Loucy (cell line): Measurements from ENCODE around the gene EPHB1.

Source experiments
- H2AFZ ChIP-seq: fragments of 200-600 bp; sonication (generic); 2 replicates; pipeline ENCODE4 v1.6.0; 2016; ENCODE audit warnings: antibody characterized with exemption, mild to moderate bottlenecking, low read length, moderate library complexity
- H3F3A ChIP-seq: fragments of 200-600 bp; 2 replicates; pipeline ENCODE4 v1.6.0; 2016; ENCODE audit warnings: antibody characterized with exemption, low read depth, mild to moderate bottlenecking
- H3K27me3 ChIP-seq: fragments of 200-600 bp; sonication (generic); 2 replicates; pipeline ENCODE4 v1.6.1; 2014; ENCODE audit warnings: low read length, mild to moderate bottlenecking; ENCODE audit not compliant: insufficient read depth, poor library complexity, severe bottlenecking
- H3K36me3 ChIP-seq: fragments of 200-600 bp; sonication (generic); 2 replicates; pipeline ENCODE4 v1.6.1; 2016; ENCODE audit warnings: low read length; ENCODE audit not compliant: insufficient read depth
- H3K4me1 ChIP-seq: fragments of 200-600 bp; sonication (generic); 2 replicates; pipeline ENCODE4 v1.5.1; 2014; ENCODE audit warnings: low read length, mild to moderate bottlenecking; ENCODE audit not compliant: insufficient read depth, poor library complexity, severe bottlenecking
- H3K4me2 ChIP-seq: fragments of 200-600 bp; sonication (generic); 2 replicates; pipeline ENCODE4 v1.6.0; 2014; ENCODE audit warnings: antibody characterized with exemption, low read length, low read depth, mild to moderate bottlenecking; ENCODE audit not compliant: poor library complexity, severe bottlenecking
- H3K4me3 ChIP-seq: fragments of 200-600 bp; sonication (generic); 2 replicates; pipeline ENCODE4 v1.5.1; 2014; ENCODE audit warnings: low read length, mild to moderate bottlenecking, mixed read lengths; ENCODE audit not compliant: poor library complexity, severe bottlenecking
- H3K79me2 ChIP-seq: fragments of 200-600 bp; sonication (generic); 2 replicates; pipeline ENCODE4 v1.6.1; 2014; ENCODE audit warnings: low read length; ENCODE audit not compliant: insufficient read depth
- H3K9ac ChIP-seq: fragments of 200-600 bp; sonication (generic); 2 replicates; pipeline ENCODE4 v1.6.0; 2014; ENCODE audit warnings: mild to moderate bottlenecking, low read depth, low read length, moderate library complexity; ENCODE audit not compliant: poor library complexity, severe bottlenecking
- H3K9me2 ChIP-seq: fragments of 200-600 bp; sonication (generic); replicated peaks from 2 replicates; pipeline ENCODE4 v1.6.1; 2016; ENCODE audit warnings: low read depth, low read length, mixed read lengths
- H3K9me3 ChIP-seq: fragments of 200-600 bp; sonication (generic); 2 replicates; pipeline ENCODE4 v1.6.1; 2014; ENCODE audit warnings: mild to moderate bottlenecking, antibody characterized with exemption, low read length, low read depth; ENCODE audit not compliant: insufficient read depth
- H4K20me1 ChIP-seq: fragments of 200-600 bp; sonication (generic); 2 replicates; pipeline ENCODE4 v1.6.0; 2014; ENCODE audit warnings: antibody characterized with exemption, low read length, mild to moderate bottlenecking; ENCODE audit not compliant: insufficient read depth, poor library complexity, severe bottlenecking
- EZH2phosphoT487 ChIP-seq: fragments of 200-600 bp; IDR thresholded peaks from 2 replicates; pipeline ENCODE4 v1.6.1; 2018; ENCODE audit warnings: antibody characterized with exemption, mild to moderate bottlenecking, moderate library complexity, borderline replicate concordance
- TF ChIP-seq, protein P1 (sequence below): fragments of 200-600 bp; sonication (generic); conservative IDR thresholded peaks from 2 replicates; pipeline ENCODE4 v1.5.1; 2014; ENCODE audit warnings: mild to moderate bottlenecking, antibody characterized with exemption, low read length

EPHB1 gene

DNA sequence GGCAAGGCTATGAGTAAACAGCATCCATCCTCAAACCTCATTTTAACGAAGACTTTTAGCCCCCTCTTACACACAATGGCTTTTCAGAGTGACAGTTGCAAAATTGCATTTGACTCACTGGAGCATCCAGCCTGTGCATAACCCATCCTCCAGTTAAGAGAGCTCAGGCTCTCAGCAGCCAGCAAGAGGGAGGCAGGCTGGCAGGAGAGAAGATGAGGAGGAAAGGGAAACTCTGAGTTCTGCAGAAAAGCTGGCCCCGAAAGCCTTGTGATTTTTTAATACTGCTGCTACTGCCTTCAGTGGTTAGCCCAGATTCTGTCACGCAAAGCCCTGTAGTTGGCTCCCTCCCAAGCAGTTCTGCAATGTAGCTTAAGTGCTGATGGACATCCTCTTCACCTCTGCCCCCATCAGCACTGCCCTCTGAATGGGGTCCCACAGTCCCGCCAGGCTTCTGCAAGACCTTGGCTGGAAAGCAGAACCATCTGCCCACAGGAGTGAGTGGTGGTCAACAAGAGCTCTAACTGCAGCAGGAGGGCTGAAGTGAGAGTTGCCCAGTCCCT, 371.3 kb downstream of the EPHB1 start:
- no peaks in the 10 kb centered on the region for H3K36me3 ChIP-seq
- H3K9me3 ChIP-seq: no peaks in the 10 kb centered on the region
- no peak overlapping the region for H3K9ac ChIP-seq
- no peak overlapping the region for H3K4me3 ChIP-seq
- H3K4me2 ChIP-seq: no peak overlapping the region
- H4K20me1 ChIP-seq: no peaks in the 10 kb centered on the region
- no peaks in the 10 kb centered on the region for H3K27me3 ChIP-seq
- H3F3A ChIP-seq: no peaks in the 10 kb centered on the region
- TF ChIP-seq, protein P1, sequence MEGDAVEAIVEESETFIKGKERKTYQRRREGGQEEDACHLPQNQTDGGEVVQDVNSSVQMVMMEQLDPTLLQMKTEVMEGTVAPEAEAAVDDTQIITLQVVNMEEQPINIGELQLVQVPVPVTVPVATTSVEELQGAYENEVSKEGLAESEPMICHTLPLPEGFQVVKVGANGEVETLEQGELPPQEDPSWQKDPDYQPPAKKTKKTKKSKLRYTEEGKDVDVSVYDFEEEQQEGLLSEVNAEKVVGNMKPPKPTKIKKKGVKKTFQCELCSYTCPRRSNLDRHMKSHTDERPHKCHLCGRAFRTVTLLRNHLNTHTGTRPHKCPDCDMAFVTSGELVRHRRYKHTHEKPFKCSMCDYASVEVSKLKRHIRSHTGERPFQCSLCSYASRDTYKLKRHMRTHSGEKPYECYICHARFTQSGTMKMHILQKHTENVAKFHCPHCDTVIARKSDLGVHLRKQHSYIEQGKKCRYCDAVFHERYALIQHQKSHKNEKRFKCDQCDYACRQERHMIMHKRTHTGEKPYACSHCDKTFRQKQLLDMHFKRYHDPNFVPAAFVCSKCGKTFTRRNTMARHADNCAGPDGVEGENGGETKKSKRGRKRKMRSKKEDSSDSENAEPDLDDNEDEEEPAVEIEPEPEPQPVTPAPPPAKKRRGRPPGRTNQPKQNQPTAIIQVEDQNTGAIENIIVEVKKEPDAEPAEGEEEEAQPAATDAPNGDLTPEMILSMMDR: no peak
- no peak for TF ChIP-seq EZH2phosphoT487
- no peaks in the 10 kb centered on the region for H3K9me2 ChIP-seq
- no peaks in the 10 kb centered on the region for H3K79me2 ChIP-seq
- no peaks in the 10 kb centered on the region for H3K4me1 ChIP-seq
- no peak overlapping the region for H2AFZ ChIP-seq

DNA sequence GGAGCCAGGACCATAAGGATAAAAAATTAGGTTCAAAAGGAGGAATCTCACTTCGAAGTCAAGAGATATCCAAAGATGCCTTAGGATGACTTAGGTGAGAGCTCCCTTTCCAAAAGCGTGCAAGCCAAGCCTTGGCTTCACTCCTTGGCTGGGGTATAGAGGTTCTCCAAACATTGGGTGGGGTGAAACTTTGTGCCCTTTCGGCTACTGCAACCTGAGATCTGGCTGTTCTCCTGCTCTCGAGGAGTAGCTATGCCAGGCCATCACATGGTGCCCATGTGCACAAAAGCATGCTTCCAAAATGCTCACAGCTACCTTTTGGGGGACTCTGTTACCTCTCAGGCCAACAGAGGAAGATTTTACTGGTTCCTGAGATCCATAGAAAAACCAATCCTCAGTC, 373.8 kb downstream of the EPHB1 start:
- Histone ChIP-seq H3K4me2 (no peak overlapping the region), H3K79me2 (no peaks in the 10 kb centered on the region)

DNA sequence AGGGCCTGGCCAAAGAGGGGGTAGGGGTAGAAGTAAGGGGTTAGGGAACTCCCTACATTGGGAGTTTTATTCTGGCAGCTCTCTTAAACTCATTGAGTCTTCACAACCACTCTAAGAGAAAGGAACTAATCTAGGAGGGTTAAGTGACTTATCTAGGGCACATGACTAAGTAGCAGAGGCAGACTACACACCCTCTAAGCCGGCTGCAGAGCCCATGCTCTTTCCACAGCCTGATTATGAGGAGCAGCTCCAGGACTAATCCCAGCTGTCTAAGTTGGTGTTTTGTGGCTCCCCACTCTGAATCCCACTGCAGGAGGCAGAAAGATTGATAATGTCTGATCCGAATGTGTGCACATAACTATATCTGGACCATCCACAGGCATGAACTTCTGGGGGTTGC, 374.6 kb downstream of the EPHB1 start:
- no peak overlapping the region for H2AFZ ChIP-seq
- H3F3A ChIP-seq: no peaks in the 10 kb centered on the region
- no peak overlapping the region for H3K4me3 ChIP-seq
- H3K9ac ChIP-seq: no peak overlapping the region
- TF ChIP-seq EZH2phosphoT487: no peak
- TF ChIP-seq, protein P1: no peak
- H3K9me2 ChIP-seq: no peaks in the 10 kb centered on the region
- H4K20me1 ChIP-seq: no peaks in the 10 kb centered on the region
- H3K36me3 ChIP-seq: no peaks in the 10 kb centered on the region
- H3K27me3 ChIP-seq: no peaks in the 10 kb centered on the region
- H3K79me2 ChIP-seq: no peaks in the 10 kb centered on the region
- H3K4me1 ChIP-seq: no peaks in the 10 kb centered on the region
- H3K9me3 ChIP-seq: no peaks in the 10 kb centered on the region
- no peak overlapping the region for H3K4me2 ChIP-seq

More for the DNA sequence above, 373.8 kb downstream of the EPHB1 start:
- H3K4me3 ChIP-seq: no peak overlapping the region
- H3K9me2 ChIP-seq: no peaks in the 10 kb centered on the region
- no peaks in the 10 kb centered on the region for H4K20me1 ChIP-seq
- no peaks in the 10 kb centered on the region for H3K9me3 ChIP-seq
- H3K4me1 ChIP-seq: no peaks in the 10 kb centered on the region
- no peak overlapping the region for H2AFZ ChIP-seq
- no peaks in the 10 kb centered on the region for H3K36me3 ChIP-seq
- no peaks in the 10 kb centered on the region for H3K27me3 ChIP-seq
- H3K9ac ChIP-seq: no peak overlapping the region
- H3F3A ChIP-seq: no peaks in the 10 kb centered on the region
- TF ChIP-seq, protein P1: no peak
